BJ (cell line): ENCODE measurements around the gene MARCOL. TPM values are rescaled to one million over a fixed set of nuclear protein-coding genes. Genes with fewer than 3 reads are reported as not detected.

ENCODE experiments used
- CTCF ChIA-PET: fragments of 350-600 bp; formaldehyde crosslinking; extraction: SDS; loops from one replicate; lab custom pipeline; 2021; ENCODE audit warnings: antibody characterized with exemption, inconsistent platforms; lab: Yijun Ruan, JAX
- POLR2A ChIA-PET: fragments of 300-600 bp; sonication (Branson Sonifier 250); formaldehyde crosslinking; extraction: SDS; loops from one replicate; lab custom pipeline; 2021; ENCODE audit warnings: antibody characterized with exemption; lab: Charles Lee
- DNase-seq: peaks from one replicate; pipeline ENCODE4 v3.0.0-alpha.2; 2011; ENCODE audit warnings: low read depth
- H3K27me3 ChIP-seq: 2 replicates; pipeline ENCODE4 v1.6.0; 2011; ENCODE audit warnings: low read length; ENCODE audit not compliant: control insufficient read depth, insufficient read depth
- H3K36me3 ChIP-seq: 2 replicates; pipeline ENCODE4 v1.5.1; 2011; ENCODE audit warnings: low read length; ENCODE audit not compliant: control insufficient read depth, insufficient read depth
- H3K4me3 ChIP-seq: 2 replicates; pipeline ENCODE4 v1.5.1; 2011; ENCODE audit warnings: low read depth, mild to moderate bottlenecking, control low read depth, low read length
- polyA minus RNA-seq: library from RNA; depleted of rRNA, polyadenylated mRNA; stranded (reverse); fragments of >200 nt; gene quantifications from 2 replicates; pipeline ENCODE4 v1.2.3, GENCODE V29; 2011; rRNA and poly(A)+ RNA removed
- polyA plus RNA-seq: library from polyadenylated mRNA; depleted of rRNA; stranded (reverse); fragments of >200 nt; gene quantifications from 2 replicates; pipeline ENCODE4 v1.2.3, GENCODE V29; 2011; rRNA removed
- TF ChIP-seq, protein P1 (sequence below): IDR thresholded peaks from 2 replicates; pipeline ENCODE4 v1.5.1; 2011; ENCODE audit warnings: low read depth, mild to moderate bottlenecking, control low read depth, inconsistent platforms, low read length, moderate library complexity; ENCODE audit not compliant: insufficient read depth

Gene MARCOL
- polyA plus RNA-seq (not detected in 2 replicates), polyA minus RNA-seq (not detected in 2 replicates)

DNA sequence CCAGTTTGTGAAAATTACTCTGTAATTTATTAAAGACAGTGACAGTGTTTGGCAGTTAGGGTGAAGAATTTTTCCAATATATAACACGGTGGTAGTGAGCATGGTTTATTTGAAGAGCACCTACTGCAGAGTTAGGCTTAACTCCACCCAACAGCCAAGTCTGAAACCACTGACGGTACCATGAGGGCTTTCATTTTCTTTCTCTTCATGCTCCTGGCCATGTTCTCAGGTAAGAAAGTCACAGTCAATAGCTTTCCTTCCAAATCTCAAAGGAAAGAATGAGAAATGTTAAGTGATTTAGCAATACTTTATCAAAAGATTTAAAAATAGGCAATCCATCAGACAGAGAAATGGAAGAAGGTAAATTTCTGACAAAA is at the start of gene MARCOL:
Gene MARCOL (plus strand): TSS at position 108 of the 377 bp plus-strand sequence. CDS start 73 bp downstream, at position 181.
- TF ChIP-seq, protein P1, sequence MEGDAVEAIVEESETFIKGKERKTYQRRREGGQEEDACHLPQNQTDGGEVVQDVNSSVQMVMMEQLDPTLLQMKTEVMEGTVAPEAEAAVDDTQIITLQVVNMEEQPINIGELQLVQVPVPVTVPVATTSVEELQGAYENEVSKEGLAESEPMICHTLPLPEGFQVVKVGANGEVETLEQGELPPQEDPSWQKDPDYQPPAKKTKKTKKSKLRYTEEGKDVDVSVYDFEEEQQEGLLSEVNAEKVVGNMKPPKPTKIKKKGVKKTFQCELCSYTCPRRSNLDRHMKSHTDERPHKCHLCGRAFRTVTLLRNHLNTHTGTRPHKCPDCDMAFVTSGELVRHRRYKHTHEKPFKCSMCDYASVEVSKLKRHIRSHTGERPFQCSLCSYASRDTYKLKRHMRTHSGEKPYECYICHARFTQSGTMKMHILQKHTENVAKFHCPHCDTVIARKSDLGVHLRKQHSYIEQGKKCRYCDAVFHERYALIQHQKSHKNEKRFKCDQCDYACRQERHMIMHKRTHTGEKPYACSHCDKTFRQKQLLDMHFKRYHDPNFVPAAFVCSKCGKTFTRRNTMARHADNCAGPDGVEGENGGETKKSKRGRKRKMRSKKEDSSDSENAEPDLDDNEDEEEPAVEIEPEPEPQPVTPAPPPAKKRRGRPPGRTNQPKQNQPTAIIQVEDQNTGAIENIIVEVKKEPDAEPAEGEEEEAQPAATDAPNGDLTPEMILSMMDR: no peak
- POLR2A ChIA-PET: no interaction called here

DNA sequence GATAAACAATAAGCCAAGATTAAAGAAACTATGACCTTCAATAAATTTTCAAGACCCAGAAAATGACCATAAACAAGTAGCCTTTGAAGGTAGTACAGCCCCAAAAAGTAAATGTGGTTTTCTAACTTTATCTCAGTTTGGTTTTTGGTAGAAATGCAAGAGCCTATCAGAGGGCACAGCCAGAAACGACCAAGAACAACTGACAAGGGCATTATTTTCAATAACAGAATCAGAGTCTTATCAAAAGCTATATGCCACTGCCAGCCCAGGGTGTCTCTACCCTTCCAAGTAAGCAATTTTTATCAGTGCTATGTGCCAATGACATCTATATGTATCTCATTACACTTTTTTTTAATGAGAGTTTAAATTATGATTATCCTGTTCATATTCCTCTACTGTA is 47.3 kb upstream of the MARCOL start:
- TF ChIP-seq, protein P1: no peak
- ChIA-PET POLR2A (no interaction called here), CTCF (interaction anchor here (0.9 kb wide), 1 partner anchor 12 kb away, joined by 4 read pairs; no protein-coding TSS in a partner anchor)
- DNase-seq: no peak
- no peaks in the 10 kb centered on the region for H3K27me3 ChIP-seq
- H3K4me3 ChIP-seq: no peak overlapping the region
- no peaks in the 10 kb centered on the region for H3K36me3 ChIP-seq

More for the DNA sequence above, at the start of gene MARCOL:
- H3K27me3 ChIP-seq: no peaks in the 10 kb centered on the region
- no peak within 1 kb of the TSS for H3K4me3 ChIP-seq
- H3K36me3 ChIP-seq: no peaks in the 10 kb centered on the region
- CTCF ChIA-PET: no interaction called here
- DNase-seq: no peak

DNA sequence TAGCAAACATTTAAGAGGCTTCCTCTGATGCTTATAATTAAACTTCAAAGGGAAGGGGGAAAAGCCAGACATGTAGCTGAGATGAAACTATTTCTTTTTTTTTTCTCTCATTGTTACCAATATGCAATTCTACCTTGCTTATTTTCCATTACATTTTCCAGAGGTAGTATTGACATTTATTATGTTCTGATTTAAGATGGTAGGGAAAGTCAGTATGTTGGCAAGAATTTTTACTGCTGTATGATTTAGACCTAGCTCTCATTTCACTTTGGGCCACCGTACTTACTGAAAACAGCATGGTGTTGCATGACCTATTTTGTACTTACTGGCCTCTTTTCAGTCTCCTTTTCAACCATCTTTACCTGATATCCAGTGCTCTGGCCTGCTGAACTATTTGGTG is 45.1 kb upstream of the MARCOL start:
- TF ChIP-seq, protein P1: no peak
- Histone ChIP-seq H3K4me3 (no peak overlapping the region), H3K27me3 (no peaks in the 10 kb centered on the region), H3K36me3 (no peaks in the 10 kb centered on the region)
- ChIA-PET CTCF (no interaction called here), POLR2A (no interaction called here)
- no peak for DNase-seq

GRCh38 chr5:148201151-148201550 is 37.2 kb upstream of the MARCOL start:
- ChIA-PET CTCF (no interaction called here), POLR2A (no interaction called here)

DNA sequence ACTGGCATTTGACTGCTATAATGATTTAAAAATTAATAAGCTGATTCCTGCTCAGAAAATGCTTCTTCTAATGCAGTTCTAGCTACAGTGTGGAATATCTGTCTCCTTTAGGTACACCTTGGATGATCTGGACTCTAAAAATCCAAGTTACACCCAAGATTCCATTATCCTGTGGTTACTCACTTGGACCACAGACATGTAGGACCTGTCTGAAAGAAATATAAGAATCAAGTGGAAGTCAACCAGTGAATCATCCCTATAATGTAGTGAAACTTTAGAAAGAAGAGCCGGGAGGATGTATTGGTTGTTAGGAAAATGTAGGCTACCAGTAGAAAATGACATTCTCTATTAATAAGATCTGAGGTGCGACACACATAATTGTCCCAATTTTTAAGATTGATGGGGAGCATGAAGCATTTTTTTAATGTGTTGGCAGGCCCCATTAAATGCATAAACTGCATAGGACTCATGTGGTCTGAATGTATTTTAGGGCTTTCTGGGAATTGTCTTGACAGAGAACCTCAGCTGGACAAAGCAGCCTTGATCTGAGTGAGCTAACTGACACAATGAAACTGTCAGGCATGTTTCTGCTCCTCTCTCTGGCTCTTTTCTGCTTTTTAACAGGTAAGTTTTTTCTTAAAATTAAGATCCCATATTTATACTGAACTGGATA is 35.7 kb upstream of the MARCOL start, which contains the start of gene SPINK6:
Gene SPINK6 (plus strand): TSS at position 512 of the 673 bp plus-strand sequence. CDS start 55 bp downstream, at position 567.
- DNase-seq: no peak
- Histone ChIP-seq H3K4me3 (no peak within 1 kb of the TSS), H3K27me3 (no peaks in the 10 kb centered on the region), H3K36me3 (no peaks in the 10 kb centered on the region)
- CTCF ChIA-PET: no interaction called here
- TF ChIP-seq, protein P1: no peak
- POLR2A ChIA-PET: no interaction called here

More at GRCh38 chr5:148201151-148201550, 37.2 kb upstream of the MARCOL start:
- TF ChIP-seq, protein P1: no peak
- no peaks in the 10 kb centered on the region for H3K36me3 ChIP-seq
- no peaks in the 10 kb centered on the region for H3K27me3 ChIP-seq
- no peak overlapping the region for H3K4me3 ChIP-seq
- no peak for DNase-seq
